GM12878 (cell line): ENCODE results near the gene MITF. TPM values are rescaled to one million over a fixed set of nuclear protein-coding genes. Genes with fewer than 3 reads are reported as not detected.

ENCODE experiments used
- ATAC-seq: fragments of 200-7000 bp; cut with Tn5 transposase; 3 replicates; pipeline ENCODE4 v1.9.1; 2020; ENCODE audit warnings: mild to moderate bottlenecking, moderate library complexity
- BruUV-seq: library from RNA; stranded (reverse); fragments of 400-500 nt; replicated peaks from 2 replicates; lab custom pipeline; 2021; lab: Mats Ljungman, UMichigan
- CTCF ChIA-PET: fragments of 300-600 bp; sonication (Branson Sonifier 250); formaldehyde crosslinking; extraction: SDS; loops from one replicate; lab custom pipeline; 2021; ENCODE audit warnings: inconsistent platforms; lab: Yijun Ruan, JAX
- POLR2A ChIA-PET: fragments of 350-600 bp; formaldehyde crosslinking; extraction: SDS; loops from one replicate; lab custom pipeline; 2021; ENCODE audit warnings: inconsistent platforms; lab: Charles Lee
- RAD21 ChIA-PET: fragments of 300-600 bp; sonication (Branson Sonifier 250); formaldehyde crosslinking; loops from one replicate; lab custom pipeline; 2023; ENCODE audit warnings: antibody characterized with exemption; ENCODE audit not compliant: unreplicated experiment; lab: Charles Lee
- SMC1A ChIA-PET: fragments of 300-600 bp; sonication (Branson Sonifier 250); formaldehyde crosslinking; loops from one replicate; lab custom pipeline; 2023; ENCODE audit not compliant: unreplicated experiment, uncharacterized antibody; lab: Charles Lee
- DNase-seq: peaks from one replicate; pipeline ENCODE4 v3.0.0-alpha.2; 2011; ENCODE audit warnings: low read depth, low spot score
- FAIRE-seq: peaks from 3 replicates; lab custom pipeline; 2011; peaks lifted over from hg19 to GRCh38; lab: Jason Lieb, UNC
- H2AFZ ChIP-seq: 2 replicates; pipeline ENCODE4 v1.6.0; 2011; ENCODE audit warnings: low read depth, low read length, control low read depth; ENCODE audit not compliant: control insufficient read depth
- H3K27ac ChIP-seq: 2 replicates; pipeline ENCODE4 v1.5.1; 2011; ENCODE audit warnings: control low read depth; ENCODE audit not compliant: control insufficient read depth, insufficient read depth
- H3K27me3 ChIP-seq, 2 experiments: replicated peaks in 1 of 2; 2 replicates each; pipeline versions ENCODE4 v1.6.0 to v1.6.1; 2011; ENCODE audit warnings: low read length in 1 of 2; ENCODE audit not compliant: control insufficient read depth in 2 of 2, insufficient read depth in 2 of 2
- H3K36me3 ChIP-seq, 2 experiments: 2 replicates each; pipeline ENCODE4 v1.5.1; 2011; ENCODE audit warnings: low read length in 1 of 2; ENCODE audit not compliant: control insufficient read depth in 2 of 2, insufficient read depth in 2 of 2
- H3K4me1 ChIP-seq: 2 replicates; pipeline ENCODE4 v1.6.1; 2011; ENCODE audit warnings: mild to moderate bottlenecking, low read length, moderate library complexity, mixed read lengths; ENCODE audit not compliant: control insufficient read depth, insufficient read depth
- H3K4me2 ChIP-seq: 2 replicates; pipeline ENCODE4 v1.6.0; 2011; ENCODE audit warnings: control low read depth; ENCODE audit not compliant: control insufficient read depth, insufficient read depth
- H3K4me3 ChIP-seq: fragments of 200-600 bp; sonication (generic); 2 replicates; pipeline ENCODE4 v1.5.1; 2016
- H3K79me2 ChIP-seq: 2 replicates; pipeline ENCODE4 v1.6.0; 2011; ENCODE audit warnings: low read length; ENCODE audit not compliant: control insufficient read depth, insufficient read depth
- H3K9ac ChIP-seq: 2 replicates; pipeline ENCODE4 v1.8.0; 2011; ENCODE audit warnings: low read length, control low read depth, mixed read lengths; ENCODE audit not compliant: control insufficient read depth, insufficient read depth
- H3K9me3 ChIP-seq: replicated peaks from 3 replicates; pipeline ENCODE4 v1.5.1; 2011; ENCODE audit warnings: mild to moderate bottlenecking, low read length; ENCODE audit not compliant: control insufficient read depth, insufficient read depth
- H4K20me1 ChIP-seq: 2 replicates; pipeline ENCODE4 v1.6.0; 2011; ENCODE audit not compliant: control insufficient read depth, insufficient read depth
- RAD21 ChIP-seq: IDR thresholded peaks from 2 replicates; pipeline ENCODE4 v1.6.1; 2011; ENCODE audit warnings: mild to moderate bottlenecking, low read depth, low read length, moderate library complexity; ENCODE audit not compliant: insufficient read depth
- WGBS: methylation state at CpG from one replicate; pipeline ENCODE4 v1.1.6; 2016; ENCODE audit warnings: low lambda C conversion rate; ENCODE audit not compliant: insufficient replicate concordance, insufficient coverage; ENCODE audit errors: missing lambda C conversion rate; 5-methylcytosine and 5-hydroxymethylcytosine counted together
- in situ Hi-C: fragments of 300-500 bp; cut with MboI; formaldehyde crosslinking; loops from 9 replicates; pipeline ENCODE4 v1.14.3; 2018; ENCODE audit warnings: mixed read lengths
- intact Hi-C: fragments of 100-400 bp; cut with micrococcal nuclease; formaldehyde crosslinking; loops from one replicate; pipeline ENCODE4 v1.14.2; 2022; ENCODE audit not compliant: unreplicated experiment
- polyA plus RNA-seq, 11 experiments: library from polyadenylated mRNA; depleted of rRNA in 4 of 11; unstranded in 6 of 11; stranded (reverse) in 5 of 11; fragments of >200 nt; fragmentation: Nextera tagmentation in 4 of 11; fragmentation: Illumina TruSeq in 1 of 11; extraction: Ambion mirVana in 4 of 11; extraction: Trizol in 1 of 11; gene quantifications; 1 replicate in 1 of 11; 2 replicates in 10 of 11; pipeline versions ENCODE4 v1.2.1 to v1.2.3, GENCODE V29; 2011 to 2016; ENCODE audit warnings: inconsistent platforms in 2 of 11, missing spikeins in 2 of 11, low read depth in 1 of 11
- total RNA-seq, 4 experiments: library from RNA; depleted of rRNA in 3 of 4; stranded (reverse); fragments of >200 nt in 3 of 4; fragmentation: Illumina TruSeq in 1 of 4; extraction: Trizol in 1 of 4; gene quantifications; 2 replicates each; pipeline versions ENCODE4 v1.2.1 to v1.2.3, GENCODE V29; 2013 to 2021
- TF ChIP-seq, protein P1 (sequence below): fragments of 450-650 bp; IDR thresholded peaks from 2 replicates; pipeline ENCODE4 v1.6.1; 2014; ENCODE audit warnings: mild to moderate bottlenecking
- TF ChIP-seq, protein P2 (sequence below), 3 experiments: IDR thresholded peaks in 2 of 3; conservative IDR thresholded peaks in 1 of 3; 2 replicates each; pipeline ENCODE4 v1.5.1; 2011; ENCODE audit warnings: low read depth in 3 of 3, low read length in 3 of 3, mild to moderate bottlenecking in 3 of 3, control low read depth in 2 of 3, moderate library complexity in 2 of 3, inconsistent platforms in 1 of 3, mixed read lengths in 1 of 3; ENCODE audit not compliant: control insufficient read depth in 2 of 3, insufficient read depth in 1 of 3; ENCODE audit errors: extremely low read depth in 1 of 3

MITF gene
- total and polyA plus RNA-seq, 10 of the 15 experiments (the other 5 are each of a cell fraction or from before 2014, with no cell fraction given) = under 0.01 to 0.90 (median 0.06) TPM; not detected in 3

DNA sequence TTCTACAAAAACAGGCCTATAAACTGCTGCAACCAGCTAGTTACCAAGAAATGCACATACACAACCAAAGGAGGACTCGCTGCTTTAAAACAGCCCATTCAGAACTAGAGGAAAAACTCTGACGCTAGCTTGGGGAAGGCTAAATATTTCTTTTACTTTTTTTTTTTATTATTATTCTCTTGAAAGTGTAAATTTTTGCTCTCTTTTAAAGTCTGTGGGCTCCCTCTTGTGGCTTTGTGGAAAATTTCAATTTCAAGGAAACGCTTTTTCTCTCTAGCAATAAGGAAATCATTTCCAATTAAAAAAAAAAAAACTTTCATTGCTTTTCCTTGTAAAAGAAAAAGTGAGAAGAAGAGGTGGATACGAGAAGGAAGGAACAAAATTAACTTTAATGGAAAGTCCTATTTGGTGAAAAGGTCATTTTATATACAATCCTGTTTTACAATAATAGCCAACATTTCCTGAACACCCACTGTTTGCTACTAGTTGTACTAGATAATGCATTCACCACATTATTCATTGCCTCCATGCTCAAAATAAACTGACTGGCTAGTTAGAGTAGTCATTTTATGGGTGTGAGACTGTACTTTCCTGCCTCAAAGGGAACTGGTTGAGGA is 209.1 kb downstream of the MITF start:
- BruUV-seq = no TSS peak
- no peak for FAIRE-seq

More for the DNA sequence above, 209.1 kb downstream of the MITF start:
- ChIA-PET SMC1A (interaction anchor here (0.6 to 1.3 kb wide), 2 partner anchors 20 to 27 kb away, joined by 3 read pairs; no protein-coding TSS in a partner anchor), RAD21 (no interaction called here), CTCF (interaction anchor here (1.1 to 2.1 kb wide), 2 partner anchors 22 to 257 kb away, joined by 3 to 5 read pairs; no protein-coding TSS in a partner anchor), POLR2A (no interaction called here)
- DNase-seq = no peak
- Histone ChIP-seq H3K27me3 (no peaks in the 10 kb centered on the region; a peak in 1 of 4 replicates), H3K79me2 (no peaks in the 10 kb centered on the region), H3K9ac (no peak overlapping the region), H3K9me3 (no peaks in the 10 kb centered on the region), H3K4me1 (no peaks in the 10 kb centered on the region), H4K20me1 (no peaks in the 10 kb centered on the region), H2AFZ (no peak overlapping the region), H3K36me3 (no peaks in the 10 kb centered on the region), H3K27ac (no peak overlapping the region), H3K4me2 (no peak overlapping the region), H3K4me3 (no peak overlapping the region)
- no peak for ATAC-seq
- TF ChIP-seq, protein P1, sequence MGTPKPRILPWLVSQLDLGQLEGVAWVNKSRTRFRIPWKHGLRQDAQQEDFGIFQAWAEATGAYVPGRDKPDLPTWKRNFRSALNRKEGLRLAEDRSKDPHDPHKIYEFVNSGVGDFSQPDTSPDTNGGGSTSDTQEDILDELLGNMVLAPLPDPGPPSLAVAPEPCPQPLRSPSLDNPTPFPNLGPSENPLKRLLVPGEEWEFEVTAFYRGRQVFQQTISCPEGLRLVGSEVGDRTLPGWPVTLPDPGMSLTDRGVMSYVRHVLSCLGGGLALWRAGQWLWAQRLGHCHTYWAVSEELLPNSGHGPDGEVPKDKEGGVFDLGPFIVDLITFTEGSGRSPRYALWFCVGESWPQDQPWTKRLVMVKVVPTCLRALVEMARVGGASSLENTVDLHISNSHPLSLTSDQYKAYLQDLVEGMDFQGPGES = no peak
- TF ChIP-seq, protein P2, sequence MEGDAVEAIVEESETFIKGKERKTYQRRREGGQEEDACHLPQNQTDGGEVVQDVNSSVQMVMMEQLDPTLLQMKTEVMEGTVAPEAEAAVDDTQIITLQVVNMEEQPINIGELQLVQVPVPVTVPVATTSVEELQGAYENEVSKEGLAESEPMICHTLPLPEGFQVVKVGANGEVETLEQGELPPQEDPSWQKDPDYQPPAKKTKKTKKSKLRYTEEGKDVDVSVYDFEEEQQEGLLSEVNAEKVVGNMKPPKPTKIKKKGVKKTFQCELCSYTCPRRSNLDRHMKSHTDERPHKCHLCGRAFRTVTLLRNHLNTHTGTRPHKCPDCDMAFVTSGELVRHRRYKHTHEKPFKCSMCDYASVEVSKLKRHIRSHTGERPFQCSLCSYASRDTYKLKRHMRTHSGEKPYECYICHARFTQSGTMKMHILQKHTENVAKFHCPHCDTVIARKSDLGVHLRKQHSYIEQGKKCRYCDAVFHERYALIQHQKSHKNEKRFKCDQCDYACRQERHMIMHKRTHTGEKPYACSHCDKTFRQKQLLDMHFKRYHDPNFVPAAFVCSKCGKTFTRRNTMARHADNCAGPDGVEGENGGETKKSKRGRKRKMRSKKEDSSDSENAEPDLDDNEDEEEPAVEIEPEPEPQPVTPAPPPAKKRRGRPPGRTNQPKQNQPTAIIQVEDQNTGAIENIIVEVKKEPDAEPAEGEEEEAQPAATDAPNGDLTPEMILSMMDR (IDR thresholded peaks at IDR 0.05 in 2 of 3, conservative IDR thresholded peaks at IDR 0.05 in 1 of 3; ENCODE audit: control insufficient read depth in 2 of 3, extremely low read depth in 1 of 3, insufficient read depth in 1 of 3, low read depth in 3 of 3, low read length in 3 of 3) = peak; percentile 33 to 41 (median 41); a peak in 5 of 6 replicates
- peak; percentile 55 for TF ChIP-seq RAD21
- WGBS = 11% methylated on average over 4 of the region's 4 CpGs
- intact Hi-C loops = loop anchor here (5.0 to 10.0 kb wide), 3 partner anchors 256 to 824 kb away; partner anchors contain the start of gene LMOD3
- in situ Hi-C loops = loop anchor here (25.0 kb wide), 1 partner anchor 786 kb away; no protein-coding TSS in a partner anchor
